Fibroblast of lung (primary cell): ENCODE measurements around the gene DMXL2. TPM values are rescaled to one million over a fixed set of nuclear protein-coding genes. Genes with fewer than 3 reads are reported as not detected.

Source experiments
- DNase-seq, 2 donors: peaks; one replicate each; pipeline versions ENCODE4 v3.0.0 to v3.0.0-alpha.2; 2010; ENCODE audit warnings: low read depth in 2 of 2
- H2AFZ ChIP-seq: 2 replicates; pipeline ENCODE4 v1.5.1; 2012; ENCODE audit warnings: low read length, control low read depth, inconsistent platforms
- H3K27ac ChIP-seq: 2 replicates; pipeline ENCODE4 v1.5.1; 2011; ENCODE audit warnings: low read length, control low read depth; ENCODE audit not compliant: insufficient read depth
- H3K27me3 ChIP-seq: 2 replicates; pipeline ENCODE4 v1.5.1; 2011; ENCODE audit warnings: mild to moderate bottlenecking, low read length; ENCODE audit not compliant: control insufficient read depth, insufficient read depth
- H3K36me3 ChIP-seq: 2 replicates; pipeline ENCODE4 v1.5.1; 2011; ENCODE audit warnings: low read length; ENCODE audit not compliant: control insufficient read depth, insufficient read depth
- H3K4me1 ChIP-seq: 2 replicates; pipeline ENCODE4 v1.5.1; 2011; ENCODE audit warnings: low read length; ENCODE audit not compliant: control insufficient read depth, insufficient read depth; ENCODE audit errors: extremely low read depth
- H3K4me2 ChIP-seq: 2 replicates; pipeline ENCODE4 v1.5.1; 2011; ENCODE audit warnings: low read length, control low read depth; ENCODE audit not compliant: insufficient read depth; ENCODE audit errors: extremely low read depth
- H3K4me3 ChIP-seq, 4 experiments: fragments of 200-600 bp in 1 of 4; sonication (generic) in 1 of 4; replicated peaks in 1 of 4; 2 replicates each; pipeline ENCODE4 v1.5.1; 2011 to 2016; ENCODE audit warnings: low read length in 4 of 4, low read depth in 3 of 4, mild to moderate bottlenecking in 3 of 4, control low read depth in 2 of 4, inconsistent platforms in 1 of 4, mixed read lengths in 1 of 4; ENCODE audit not compliant: insufficient read depth in 1 of 4; ENCODE audit errors: control extremely low read depth in 1 of 4
- H3K79me2 ChIP-seq: 2 replicates; pipeline ENCODE4 v1.5.1; 2012; ENCODE audit warnings: mild to moderate bottlenecking, low read length, inconsistent platforms; ENCODE audit not compliant: control insufficient read depth, insufficient read depth
- H3K9ac ChIP-seq: 2 replicates; pipeline ENCODE4 v1.5.1; 2011; ENCODE audit warnings: mild to moderate bottlenecking, low read length, control low read depth; ENCODE audit not compliant: insufficient read depth
- H3K9me3 ChIP-seq: 2 replicates; pipeline ENCODE4 v1.5.1; 2012; ENCODE audit warnings: low read depth, low read length; ENCODE audit not compliant: control insufficient read depth, insufficient read depth
- H4K20me1 ChIP-seq: 2 replicates; pipeline ENCODE4 v1.5.1; 2011; ENCODE audit warnings: low read length; ENCODE audit not compliant: control insufficient read depth, insufficient read depth; ENCODE audit errors: extremely low read depth
- CTCF ChIP-seq, 2 donors: IDR thresholded peaks in 1 of 2; conservative IDR thresholded peaks in 1 of 2; 1 replicate in 1 of 2; 2 replicates in 1 of 2; pipeline ENCODE4 v1.5.1; 2011 to 2012; ENCODE audit warnings: low read length in 2 of 2, control low read depth in 1 of 2, inconsistent platforms in 1 of 2, low read depth in 1 of 2, mild to moderate bottlenecking in 1 of 2
- EZH2 ChIP-seq: IDR thresholded peaks from 2 replicates; pipeline ENCODE4 v1.5.1; 2012; ENCODE audit warnings: low read length, control low read depth, mild to moderate bottlenecking; ENCODE audit errors: missing control alignments
- polyA plus RNA-seq, 2 donors: library from polyadenylated mRNA; depleted of rRNA in 1 of 2; stranded (reverse) in 1 of 2; unstranded in 1 of 2; fragments of >200 nt; gene quantifications; 2 replicates each; pipeline ENCODE4 v1.2.1, GENCODE V29; 2011 to 2012; ENCODE audit warnings: missing spikeins in 1 of 2
- total RNA-seq: library from RNA; depleted of rRNA; stranded (reverse); fragments of >200 nt; gene quantifications from 2 replicates; pipeline ENCODE4 v1.2.1, GENCODE V29; 2014

The DMXL2 gene
- total and polyA plus RNA-seq, 2 donors (not counting 1 experiment from before 2014, with no cell fraction given): 9.4 to 31.2 TPM

DNA sequence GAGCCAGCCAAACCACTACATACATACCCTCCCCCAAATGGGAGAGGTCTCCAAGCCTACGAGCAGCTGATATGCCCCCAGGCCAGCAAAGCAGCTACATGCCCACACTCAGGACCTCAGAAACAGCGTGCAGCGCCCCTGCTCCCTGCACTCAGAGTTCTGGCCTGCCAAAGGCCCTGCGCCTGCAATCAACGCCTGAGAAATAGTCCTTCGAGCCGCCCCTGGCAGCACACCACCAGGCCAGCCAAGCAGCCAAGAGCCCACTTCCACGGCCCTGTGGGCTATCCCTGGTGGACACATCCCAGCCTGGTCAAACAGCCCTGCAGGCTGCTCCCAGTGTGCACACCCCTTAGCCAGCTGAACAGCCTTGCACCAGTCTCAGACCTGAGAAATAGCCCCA, 139.1 kb downstream of the DMXL2 start:
- Histone ChIP-seq H3K4me1 (no peaks in the 10 kb centered on the region), H3K27me3 (no peaks in the 10 kb centered on the region), H3K27ac (no peak overlapping the region), H4K20me1 (no peaks in the 10 kb centered on the region), H3K4me2 (no peak overlapping the region), H3K79me2 (no peaks in the 10 kb centered on the region), H3K36me3 (no peaks in the 10 kb centered on the region), H3K4me3 (no peak overlapping the region), H2AFZ (no peak overlapping the region), H3K9ac (no peak overlapping the region), H3K9me3 (no peaks in the 10 kb centered on the region)
- TF ChIP-seq EZH2 (no peak), CTCF (conservative IDR thresholded peaks at IDR 0.05 in 1 of 2, IDR thresholded peaks at IDR 0.05 in 1 of 2; ENCODE audit: low read depth in 1 of 2, low read length in 2 of 2) (no peak)
- no peak for DNase-seq

- no peak overlapping the region for H2AFZ ChIP-seq
- H3K4me2 ChIP-seq: no peak overlapping the region
- no peaks in the 10 kb centered on the region for H3K27me3 ChIP-seq
- TF ChIP-seq EZH2 (no peak), CTCF (conservative IDR thresholded peaks at IDR 0.05 in 1 of 2, IDR thresholded peaks at IDR 0.05 in 1 of 2; ENCODE audit: low read depth in 1 of 2, low read length in 2 of 2) (no peak)
- H4K20me1 ChIP-seq: no peaks in the 10 kb centered on the region
- no peaks in the 10 kb centered on the region for H3K9me3 ChIP-seq
- H3K9ac ChIP-seq: no peak overlapping the region
- no peaks in the 10 kb centered on the region for H3K36me3 ChIP-seq
- no peak for DNase-seq
- H3K4me3 ChIP-seq: no peak overlapping the region
- no peaks in the 10 kb centered on the region for H3K79me2 ChIP-seq
- no peaks in the 10 kb centered on the region for H3K4me1 ChIP-seq
- no peak overlapping the region for H3K27ac ChIP-seq
These were observed 146.8 kb downstream of the DMXL2 start for GRCh38 chr15:51475736-51476135.

DNA sequence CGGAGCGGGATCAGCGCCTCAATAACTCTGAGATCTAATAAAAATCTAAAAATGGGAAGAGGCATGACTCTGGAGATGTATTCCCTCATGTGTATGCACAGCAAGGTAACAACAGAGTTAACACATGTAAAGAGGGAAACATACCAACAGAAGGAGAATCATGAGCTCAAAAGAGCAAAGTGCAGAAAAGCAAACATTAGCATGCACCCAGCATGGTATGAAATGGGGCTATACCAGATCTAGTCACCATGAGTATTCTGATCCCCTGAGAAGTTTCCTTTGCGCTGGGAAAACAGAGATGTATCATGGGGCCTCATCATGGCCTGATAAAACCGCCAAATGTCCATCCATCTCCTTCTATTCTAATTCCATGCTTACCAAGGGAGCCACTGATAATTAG, 152.1 kb downstream of the DMXL2 start:
- no peak overlapping the region for H3K27ac ChIP-seq
- no peak overlapping the region for H3K9ac ChIP-seq
- no peak overlapping the region for H3K4me3 ChIP-seq
- TF ChIP-seq CTCF (conservative IDR thresholded peaks at IDR 0.05 in 1 of 2, IDR thresholded peaks at IDR 0.05 in 1 of 2; ENCODE audit: low read depth in 1 of 2, low read length in 2 of 2) (no peak), EZH2 (no peak)
- H3K36me3 ChIP-seq: peaks cover 1% of the 10 kb centered on the region
- no peaks in the 10 kb centered on the region for H3K9me3 ChIP-seq
- no peaks in the 10 kb centered on the region for H3K79me2 ChIP-seq
- H3K27me3 ChIP-seq: no peaks in the 10 kb centered on the region
- no peak overlapping the region for H2AFZ ChIP-seq
- no peaks in the 10 kb centered on the region for H4K20me1 ChIP-seq
- H3K4me1 ChIP-seq: no peaks in the 10 kb centered on the region
- no peak overlapping the region for H3K4me2 ChIP-seq
- DNase-seq: no peak
